Measurements from ENCODE around the gene EYA4.
"Not testable (repeated sequence)": the region's sequence is repeated elsewhere in the genome, so short reads cannot be mapped to it uniquely, and the experiment has no call there.

EYA4 gene

DNA sequence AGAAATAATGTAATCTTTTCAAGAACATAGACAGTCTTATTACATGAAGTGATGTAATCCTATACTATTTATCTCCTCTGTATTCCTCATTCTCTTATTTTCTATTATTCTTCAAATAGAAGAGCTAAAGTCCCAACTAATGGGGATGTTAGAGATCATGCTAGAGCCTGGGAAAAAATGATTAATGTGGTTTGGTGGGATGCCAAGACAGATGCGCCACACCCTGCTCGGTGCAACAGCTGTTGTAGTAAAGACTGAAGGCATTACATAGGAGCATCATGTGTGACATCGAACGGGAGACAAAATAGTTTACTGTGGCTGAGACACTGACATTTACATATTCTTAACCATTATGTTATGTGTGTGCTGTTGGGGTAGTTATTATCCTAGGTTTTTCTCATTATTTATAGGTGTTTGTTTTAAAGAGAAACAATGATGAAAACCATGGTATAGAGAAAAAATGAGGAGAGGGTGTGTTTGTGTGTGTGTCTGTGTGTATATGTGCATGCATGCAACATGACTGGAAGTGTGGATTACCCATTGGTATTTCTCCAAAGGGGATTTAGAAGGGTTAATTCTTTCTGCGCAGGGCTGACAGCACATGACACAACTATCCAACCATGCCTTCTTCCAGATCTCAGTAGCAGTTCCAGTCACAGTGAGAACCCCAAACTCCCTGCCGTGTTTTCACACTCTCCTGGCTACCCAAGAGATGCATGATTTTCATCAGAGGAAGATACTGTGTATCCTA lies 155.3 kb downstream of the EYA4 start:
- no peak for DNase-seq (ENCODE audit: low read depth in 2 of 2, low spot score in 1 of 2)

DNA sequence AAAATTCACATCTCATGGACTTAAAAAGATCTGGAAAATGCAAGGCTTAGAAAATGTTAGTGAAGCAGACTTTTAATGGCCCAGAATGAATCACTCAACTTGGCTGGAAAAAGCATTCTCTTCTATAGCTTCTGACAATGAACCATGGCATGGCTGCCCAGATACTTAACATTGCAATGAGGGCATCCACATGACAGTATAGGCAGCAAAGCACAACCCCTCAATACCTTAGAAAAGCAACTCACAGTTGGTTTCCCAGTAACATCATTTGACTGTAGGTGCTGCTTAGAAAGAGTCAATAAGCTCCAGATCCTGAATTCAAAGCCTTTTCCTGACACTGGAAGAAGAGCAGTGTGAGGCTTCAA lies 155.8 kb downstream of the EYA4 start:
- DNase-seq (ENCODE audit: low read depth in 2 of 2, low spot score in 1 of 2): no peak

DNA sequence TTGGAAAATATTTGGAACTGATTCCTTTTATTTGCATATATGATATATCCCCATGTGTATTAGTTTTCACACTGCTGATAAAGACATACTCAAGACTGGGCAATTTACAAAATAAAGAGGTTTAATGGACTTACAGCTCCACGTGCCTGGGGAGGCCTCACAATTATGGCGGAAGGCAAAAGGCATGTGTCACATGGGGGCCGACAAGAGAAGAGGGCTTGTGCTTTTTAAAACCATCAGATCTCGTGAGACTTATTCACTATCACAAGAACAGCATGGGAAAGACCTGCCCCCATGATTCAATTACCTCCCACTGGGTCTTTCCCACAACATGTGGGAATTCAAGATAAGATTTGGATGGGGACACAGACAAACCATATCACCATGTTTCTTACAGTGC lies 156.4 kb downstream of the EYA4 start:
- not testable (repeated sequence) for DNase-seq (ENCODE audit: low read depth in 2 of 2, low spot score in 1 of 2)

DNA sequence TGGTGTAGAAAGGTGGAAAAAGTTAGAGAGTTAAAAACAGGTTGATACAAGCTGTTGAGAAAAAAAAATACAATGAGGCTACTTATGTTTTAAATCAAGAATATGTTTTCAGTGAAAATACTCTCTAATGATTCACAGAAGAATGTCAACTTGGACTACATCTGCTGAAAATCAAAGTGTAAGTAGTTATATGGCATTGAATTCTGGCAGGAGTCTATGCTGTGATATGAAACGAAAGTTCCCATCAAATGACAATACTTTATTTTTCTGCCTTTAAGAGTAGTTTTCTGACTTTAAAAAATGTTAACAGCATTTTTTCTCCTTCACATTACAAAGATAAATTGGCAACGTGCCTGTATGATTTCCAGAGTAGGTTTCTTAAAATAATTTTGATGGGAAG lies 158.3 kb downstream of the EYA4 start:
- no peak for DNase-seq (ENCODE audit: low read depth in 2 of 2, low spot score in 1 of 2)

DNA sequence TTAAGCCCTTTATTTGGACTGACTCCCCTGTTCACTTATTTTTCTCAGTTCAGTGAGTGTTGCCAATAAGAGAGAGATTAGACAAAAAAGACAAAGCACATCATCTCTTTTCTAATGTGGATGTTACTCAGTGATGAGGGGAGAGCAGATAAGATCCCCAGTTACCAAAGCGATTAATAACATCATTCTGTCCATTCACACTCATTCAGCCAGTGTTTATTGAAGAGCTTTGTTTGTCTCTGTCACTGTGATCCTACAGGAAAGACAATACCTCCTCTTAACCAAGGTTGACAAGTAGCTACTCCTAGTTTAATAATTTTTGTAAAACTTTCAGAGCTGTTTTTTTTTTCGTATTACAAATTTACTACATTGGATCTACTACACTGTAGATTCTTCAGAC lies 163.0 kb downstream of the EYA4 start:
- DNase-seq (ENCODE audit: low read depth in 2 of 2, low spot score in 1 of 2): no peak

DNA sequence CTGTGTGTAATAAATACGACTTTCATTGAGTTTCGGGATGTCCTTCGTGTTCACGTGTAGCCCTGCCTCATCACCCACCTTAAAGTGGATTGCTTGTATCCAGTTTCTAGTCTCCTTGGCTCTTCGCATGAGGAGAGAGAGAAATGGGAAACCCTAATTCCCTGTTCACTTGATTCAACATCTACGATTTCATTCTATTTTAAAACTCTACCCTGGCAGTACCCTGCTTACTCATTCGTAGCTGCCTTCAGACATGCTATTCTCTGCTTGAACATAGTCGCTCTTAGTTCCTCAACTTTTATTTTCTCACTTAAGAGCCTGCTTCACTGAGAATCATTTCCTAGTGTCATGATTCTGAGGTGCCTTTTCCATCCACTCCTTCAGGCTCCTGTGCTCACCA lies 163.6 kb downstream of the EYA4 start:
- no peak for DNase-seq (ENCODE audit: low read depth in 2 of 2, low spot score in 1 of 2)

DNA sequence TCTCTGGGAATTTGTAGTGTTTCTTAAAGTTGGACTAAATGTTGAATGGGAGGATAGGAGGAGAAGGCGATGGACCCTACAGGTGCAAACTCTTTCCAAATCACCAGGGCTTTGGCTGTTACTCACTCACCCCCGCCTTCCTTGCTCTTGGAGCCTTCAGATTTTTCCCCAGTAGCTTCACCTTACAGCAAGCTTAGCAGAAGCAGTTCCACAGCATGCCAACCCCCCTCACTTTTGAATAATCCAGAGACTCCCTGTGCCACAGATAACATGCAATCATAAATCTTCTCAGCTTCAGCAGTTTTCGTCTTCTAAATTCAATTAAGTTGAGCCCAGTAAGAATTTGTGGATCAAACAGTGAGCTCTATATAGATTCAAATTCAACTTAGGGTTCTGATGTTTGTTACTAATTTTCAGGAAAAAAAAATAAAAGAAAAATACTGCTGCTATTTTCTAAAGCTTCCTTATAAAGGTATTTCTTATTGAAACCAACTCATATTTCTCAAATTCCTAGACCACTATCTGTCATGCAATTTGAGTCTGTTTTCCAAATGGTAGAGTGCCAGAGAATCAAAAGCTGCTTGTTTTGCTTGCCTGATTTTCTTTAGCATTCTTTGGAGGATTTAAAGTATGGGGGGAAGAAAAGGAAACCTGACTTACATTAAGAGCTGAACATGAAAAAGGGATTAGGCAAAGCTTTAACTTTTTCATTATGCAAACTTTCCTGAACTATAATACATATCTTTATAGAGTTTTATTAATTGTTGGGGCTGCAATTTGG lies 166.4 kb downstream of the EYA4 start:
- no peak for DNase-seq (ENCODE audit: low read depth in 2 of 2, low spot score in 1 of 2)

DNA sequence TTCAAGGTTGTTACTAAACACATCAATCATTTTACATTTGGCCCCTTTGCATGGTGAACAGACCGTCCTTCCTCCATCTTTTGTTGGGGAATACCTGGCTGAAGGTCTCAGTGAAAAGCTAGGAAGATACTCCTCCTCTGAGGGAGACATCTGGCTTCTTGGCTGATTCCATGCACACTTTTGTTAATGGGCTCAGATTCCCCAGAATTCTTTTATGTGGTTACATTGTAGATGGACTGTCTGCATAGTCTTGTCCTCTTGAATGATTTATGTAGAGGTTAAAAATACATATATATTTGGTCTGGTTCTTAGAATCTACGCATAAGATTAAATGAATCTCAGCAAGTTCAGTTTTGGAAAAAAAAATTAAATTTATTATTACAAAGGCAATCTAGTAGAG lies 167.0 kb downstream of the EYA4 start:
- DNase-seq (ENCODE audit: low read depth in 2 of 2, low spot score in 1 of 2): no peak

DNA sequence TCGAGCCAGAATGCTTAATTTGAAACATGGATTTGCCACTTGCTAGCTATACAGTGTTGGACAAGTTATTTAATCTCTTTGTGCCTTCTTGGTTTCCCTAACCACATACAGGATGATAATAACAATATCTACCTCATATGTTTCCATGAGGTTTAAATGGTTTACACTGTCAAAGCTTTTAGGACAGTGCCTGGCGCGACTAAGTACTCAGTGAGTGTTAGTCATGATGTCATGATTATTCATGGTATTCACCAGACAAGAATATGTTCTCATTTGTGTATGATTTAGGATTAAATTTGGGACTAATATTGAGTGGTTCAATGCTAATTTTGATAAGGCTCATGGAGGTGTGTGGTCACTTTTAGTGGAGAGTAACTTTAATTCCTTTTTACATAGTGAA lies 167.4 kb downstream of the EYA4 start:
- DNase-seq (ENCODE audit: low read depth in 2 of 2, low spot score in 1 of 2): no peak

DNA sequence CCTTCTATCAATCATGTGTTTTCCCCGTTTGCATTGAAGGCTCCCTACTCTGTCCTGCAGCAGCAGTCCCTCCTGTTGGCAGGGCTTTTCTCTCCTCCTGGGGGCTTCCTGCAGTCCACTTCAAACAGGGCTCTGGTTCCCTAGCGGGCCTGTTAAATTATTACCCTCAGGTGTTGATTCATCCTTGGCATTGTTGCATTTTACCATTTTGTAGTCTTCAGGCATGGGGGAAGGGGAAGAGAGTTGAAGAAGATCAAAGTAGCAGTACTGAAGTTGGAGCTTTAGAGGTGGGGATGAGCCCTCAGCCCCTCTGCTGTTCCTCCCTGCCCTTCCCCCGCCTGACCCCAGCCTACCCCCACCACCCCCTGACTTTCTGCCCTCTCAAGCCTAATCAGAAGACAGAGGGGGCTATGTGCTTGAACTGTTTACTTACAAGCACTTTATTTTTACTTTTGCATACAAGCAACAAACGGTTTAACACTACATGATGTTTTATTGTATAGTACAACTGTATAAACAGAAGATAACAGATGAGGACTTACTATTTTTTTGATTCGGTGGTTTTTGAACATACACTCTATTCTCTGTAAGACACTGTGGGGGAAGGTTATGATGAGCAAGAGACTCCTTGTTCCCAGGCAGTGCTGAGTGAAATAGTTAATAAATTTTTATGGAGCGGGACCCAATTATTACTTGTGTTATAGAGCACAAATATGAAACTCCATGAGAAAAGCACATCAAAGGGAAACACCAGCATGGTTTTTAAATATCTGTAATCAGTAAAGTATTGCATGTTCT lies 169.7 kb downstream of the EYA4 start:
- no peak for DNase-seq (ENCODE audit: low read depth in 2 of 2, low spot score in 1 of 2)

DNA sequence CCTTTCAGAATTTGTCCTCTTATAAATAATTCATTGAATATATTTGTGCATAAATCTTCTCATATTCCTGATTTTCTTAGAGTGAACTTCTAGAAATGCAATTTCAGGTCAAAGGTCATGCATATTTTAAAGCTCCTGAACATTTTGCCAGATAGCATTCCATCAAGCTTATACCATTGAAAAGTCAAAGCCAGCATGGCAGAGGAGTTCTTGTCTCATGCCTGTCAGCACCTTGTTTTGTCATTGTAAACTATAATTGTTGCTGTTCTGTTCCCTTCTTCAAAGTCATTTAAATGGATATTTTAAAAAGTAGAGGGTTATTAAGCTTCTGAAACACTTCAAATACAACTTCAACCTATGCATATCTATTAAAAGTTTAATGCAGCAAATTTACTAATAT lies 170.6 kb downstream of the EYA4 start:
- no peak for DNase-seq (ENCODE audit: low read depth in 2 of 2, low spot score in 1 of 2)

DNA sequence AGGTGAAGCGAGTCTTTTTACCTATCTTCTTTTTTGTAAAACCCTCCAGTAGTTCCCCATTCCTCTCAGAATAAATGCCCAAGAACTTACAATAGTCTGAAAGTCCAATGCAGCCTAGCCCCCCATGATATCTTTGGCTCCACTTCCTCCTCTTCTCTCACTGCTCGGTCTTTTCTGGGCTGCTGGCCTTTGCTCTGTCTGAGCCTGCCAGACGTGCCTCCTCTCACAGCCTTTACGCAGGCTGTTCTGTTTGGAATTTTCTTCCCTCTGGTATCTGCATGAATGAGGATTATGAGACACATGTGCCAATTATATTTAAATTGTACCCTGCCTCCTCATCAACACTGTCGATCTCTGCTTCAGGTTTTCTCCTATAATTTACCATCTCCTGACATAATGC lies 174.1 kb downstream of the EYA4 start:
- no peak for DNase-seq (ENCODE audit: low read depth in 2 of 2, low spot score in 1 of 2)

DNA sequence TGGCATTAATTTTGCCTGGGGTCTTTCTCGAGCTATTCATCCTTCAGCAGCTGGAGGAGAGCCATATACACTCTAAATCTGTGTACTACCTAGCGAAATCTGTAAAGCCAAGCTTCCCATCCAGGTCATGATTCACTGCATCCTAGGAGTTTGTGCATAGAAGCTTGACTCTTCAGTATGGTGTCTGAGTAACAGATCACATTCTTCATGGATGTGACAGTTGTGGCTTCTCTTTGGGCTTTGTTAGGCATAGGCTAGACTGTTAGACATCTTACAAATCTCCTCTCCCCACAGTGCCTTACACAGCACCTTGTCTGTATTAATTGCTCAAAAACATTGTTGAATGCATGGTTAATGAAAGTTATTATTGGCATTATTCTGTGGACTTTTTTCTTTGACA lies 177.0 kb downstream of the EYA4 start:
- DNase-seq (ENCODE audit: low read depth in 2 of 2, low spot score in 1 of 2): no peak

DNA sequence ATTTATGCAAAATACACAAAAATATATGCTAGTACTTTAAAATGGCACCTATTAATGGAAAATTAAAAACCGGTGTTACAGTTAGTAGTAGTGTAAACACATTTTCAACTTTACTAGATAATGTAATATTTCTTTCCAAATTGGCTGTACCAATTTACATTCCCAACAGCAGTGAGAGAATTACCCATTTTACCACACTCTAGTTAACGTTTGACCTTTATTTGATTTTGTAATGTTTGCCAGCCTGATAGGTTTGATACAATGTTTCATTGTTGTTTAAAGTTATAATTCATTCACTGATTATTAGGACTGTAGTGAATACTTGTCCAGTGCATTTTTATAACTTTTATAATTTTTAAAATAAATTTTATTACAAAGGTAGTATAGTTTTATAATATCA lies 182.1 kb downstream of the EYA4 start:
- DNase-seq (ENCODE audit: low read depth in 2 of 2, low spot score in 1 of 2): no peak

DNA sequence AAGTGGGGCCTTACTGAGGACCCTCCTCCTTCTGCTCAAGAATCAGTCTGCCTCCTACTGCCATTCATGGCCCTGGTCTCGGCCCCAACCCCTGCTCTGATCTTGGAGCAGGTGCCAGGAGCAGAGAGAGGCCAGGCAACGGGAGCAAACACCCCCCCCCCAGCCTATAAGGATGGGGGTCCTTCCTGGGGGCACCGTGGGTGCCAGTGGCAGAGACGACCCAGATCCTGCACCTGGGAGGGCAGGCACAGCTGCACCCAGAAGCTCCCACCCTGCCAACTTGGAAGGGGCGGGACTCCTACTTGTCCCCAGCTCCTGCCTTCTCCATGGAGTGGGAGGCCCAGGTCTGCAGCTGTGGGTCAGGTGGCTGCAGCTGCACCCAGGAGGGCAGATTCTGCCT lies 183.2 kb downstream of the EYA4 start:
- DNase-seq (ENCODE audit: low read depth in 2 of 2, low spot score in 1 of 2): no peak

DNA sequence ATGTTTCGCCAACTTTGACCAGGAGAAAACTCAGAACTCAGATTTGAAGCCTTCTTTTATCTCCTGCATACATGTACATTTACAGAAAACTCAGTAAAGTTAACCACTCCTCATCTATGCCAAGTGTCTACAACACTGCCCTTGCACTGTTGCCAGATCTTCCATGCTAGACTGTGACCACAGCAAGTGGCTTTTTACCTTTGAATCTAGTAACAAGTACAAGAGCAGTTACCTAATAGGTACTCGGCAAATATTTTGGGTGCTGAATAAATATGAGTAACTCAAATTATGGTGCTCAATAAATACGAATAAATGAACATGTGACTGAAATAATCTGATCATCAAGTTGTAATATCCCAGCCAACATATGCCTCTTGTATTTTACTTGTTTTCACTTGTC lies 184.9 kb downstream of the EYA4 start:
- DNase-seq (ENCODE audit: low read depth in 2 of 2, low spot score in 1 of 2): no peak

DNA sequence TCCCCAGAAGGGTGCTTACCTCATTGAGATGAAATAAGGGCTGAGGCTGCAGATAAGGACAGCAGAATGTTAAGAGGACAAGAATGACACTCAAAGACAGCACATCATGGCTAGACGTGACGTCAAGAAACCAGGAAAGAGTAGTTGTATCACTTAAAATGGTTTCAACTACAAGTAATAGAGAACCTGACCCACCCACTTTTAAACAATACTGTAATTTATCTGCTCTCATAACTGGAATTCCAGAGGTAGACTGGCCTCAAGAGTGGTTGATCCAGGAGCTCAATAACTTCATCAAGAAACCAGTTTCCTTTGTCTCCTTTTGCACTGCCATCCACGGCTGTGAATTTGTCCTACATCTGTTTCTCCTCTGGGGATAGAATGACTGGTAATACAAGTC lies 187.1 kb downstream of the EYA4 start:
- DNase-seq (ENCODE audit: low read depth in 2 of 2, low spot score in 1 of 2): no peak

DNA sequence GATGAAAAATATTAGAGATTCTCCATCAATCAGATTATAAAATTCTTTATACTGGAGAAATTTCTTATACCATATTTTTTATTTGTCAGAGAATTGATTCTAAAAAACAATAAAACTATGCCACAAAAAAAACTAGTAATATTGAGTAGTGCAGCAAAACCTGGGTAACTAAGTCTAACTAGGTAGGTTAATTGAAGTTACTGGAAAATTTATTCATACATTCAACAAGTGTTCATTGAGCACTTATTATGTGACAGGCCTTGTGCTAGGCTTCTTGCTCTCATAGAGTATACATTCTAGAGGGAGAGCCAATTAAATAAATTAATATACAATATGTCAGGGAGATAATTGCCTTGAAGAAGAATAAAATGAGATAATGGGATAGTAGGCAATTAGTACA lies 189.4 kb downstream of the EYA4 start:
- no peak for DNase-seq (ENCODE audit: low read depth in 2 of 2, low spot score in 1 of 2)

DNA sequence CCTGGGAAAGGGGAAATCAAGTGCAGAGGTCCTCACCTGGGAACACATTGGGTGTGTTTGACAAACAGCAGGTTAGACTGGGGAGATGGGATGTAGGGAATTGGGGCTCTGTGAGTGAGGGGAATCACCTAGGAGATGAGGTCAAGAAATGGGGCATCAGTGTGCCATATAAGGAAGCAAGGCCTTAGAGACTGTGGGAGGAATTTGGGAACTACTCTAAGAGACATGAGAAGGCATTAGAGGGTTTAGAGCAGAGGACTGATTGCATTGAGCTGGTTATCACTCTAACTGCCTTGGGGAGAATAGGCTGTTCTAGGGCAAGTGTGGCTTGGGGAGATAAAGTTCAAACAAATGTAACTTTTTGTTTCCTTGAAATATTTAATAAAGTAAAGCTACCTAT lies 189.9 kb downstream of the EYA4 start:
- no peak for DNase-seq (ENCODE audit: low read depth in 2 of 2, low spot score in 1 of 2)

DNA sequence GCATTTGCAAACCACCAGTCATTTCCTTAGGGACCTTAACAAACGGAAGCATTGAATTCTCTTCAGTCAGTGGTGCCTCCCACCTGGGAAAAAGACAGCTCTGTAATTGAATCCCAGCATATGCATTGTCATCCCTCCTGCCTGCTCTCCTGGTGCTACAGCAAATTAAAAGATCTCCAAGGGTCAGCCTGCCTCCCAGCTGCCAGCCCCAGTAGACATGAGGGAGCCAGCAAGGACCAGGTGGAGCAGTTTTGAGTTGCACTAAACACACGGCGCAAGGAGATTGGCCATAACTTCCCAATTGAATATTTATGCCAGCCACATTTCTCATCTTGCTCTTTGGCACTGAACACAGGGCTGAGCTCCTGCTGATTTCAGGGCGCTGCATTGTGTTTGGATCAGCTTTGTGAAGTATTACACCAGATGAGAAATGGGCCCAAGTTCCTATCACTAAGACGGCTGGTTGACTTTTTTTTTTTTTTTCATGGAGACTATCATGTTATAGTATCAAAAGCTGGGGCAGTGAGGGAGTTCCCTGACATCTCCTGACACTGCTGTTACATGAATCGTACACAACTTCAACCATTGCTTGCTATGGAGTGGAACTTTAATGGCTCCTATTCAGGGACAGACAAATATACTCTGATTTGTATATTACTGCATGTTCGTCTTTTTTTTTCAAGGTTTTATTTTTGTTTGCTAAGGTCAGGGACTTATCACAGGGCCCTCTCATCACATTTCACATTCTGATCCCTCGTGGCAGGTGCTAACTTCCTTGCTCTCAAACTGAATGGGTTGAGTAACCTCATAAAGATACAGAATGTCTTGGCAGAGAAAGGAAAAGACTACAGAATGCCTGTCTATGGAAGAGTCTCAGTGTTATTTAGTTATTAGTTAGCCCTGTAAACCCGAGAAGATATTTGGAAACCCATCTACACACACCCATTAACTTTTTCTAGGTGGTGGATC lies 191.1 kb downstream of the EYA4 start:
- DNase-seq (ENCODE audit: low read depth in 2 of 2, low spot score in 1 of 2): no peak

Data from stimulated activated CD8-positive, alpha-beta memory T cell treated with anti-CD3 and anti-CD28 coated beads, Interleukin-4, amount 100 ng/mL, for 4 hours (primary cell).